GM21737 (cell line): ENCODE data around the gene GPR183.

Source experiments
- ATAC-seq: cut with Tn5 transposase; IDR thresholded peaks from one replicate; pipeline ENCODE4 v1.9.1; 2021; ENCODE audit warnings: mild to moderate bottlenecking, moderate library complexity; ENCODE audit not compliant: unreplicated experiment

GPR183 gene

DNA sequence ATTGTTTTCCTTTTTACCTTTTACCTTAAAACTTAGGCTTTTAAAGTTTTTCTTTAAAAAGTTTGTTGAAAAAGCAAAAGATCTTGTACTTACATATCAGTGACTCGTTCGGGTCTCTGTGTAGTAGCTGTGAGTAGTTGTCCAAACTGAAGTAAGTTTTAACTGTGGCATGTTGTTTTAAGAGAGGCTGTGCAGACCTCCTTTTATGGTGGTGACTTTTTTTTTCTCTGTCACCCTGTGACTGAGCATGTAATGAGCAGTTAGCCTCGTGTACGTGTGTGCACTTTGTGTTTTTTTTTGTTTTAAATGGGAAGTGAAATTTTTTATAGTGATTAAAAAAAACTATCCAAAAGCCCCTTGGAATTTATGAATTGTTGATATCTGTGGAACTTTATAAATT lies at the start of gene GPR183:
Gene GPR183 (minus strand): TSS at position 153 of the 400 bp plus-strand sequence. CDS start 11,254 bp downstream, outside the sequence.
- ATAC-seq = peak; percentile 64

- peak; percentile 46 for ATAC-seq
These were observed 49.3 kb upstream of the GPR183 start for GRCh38 chr13:99356262-99357091.

GRCh38 chr13:99356012-99356261 lies 48.7 kb upstream of the GPR183 start:
- ATAC-seq = no peak

DNA sequence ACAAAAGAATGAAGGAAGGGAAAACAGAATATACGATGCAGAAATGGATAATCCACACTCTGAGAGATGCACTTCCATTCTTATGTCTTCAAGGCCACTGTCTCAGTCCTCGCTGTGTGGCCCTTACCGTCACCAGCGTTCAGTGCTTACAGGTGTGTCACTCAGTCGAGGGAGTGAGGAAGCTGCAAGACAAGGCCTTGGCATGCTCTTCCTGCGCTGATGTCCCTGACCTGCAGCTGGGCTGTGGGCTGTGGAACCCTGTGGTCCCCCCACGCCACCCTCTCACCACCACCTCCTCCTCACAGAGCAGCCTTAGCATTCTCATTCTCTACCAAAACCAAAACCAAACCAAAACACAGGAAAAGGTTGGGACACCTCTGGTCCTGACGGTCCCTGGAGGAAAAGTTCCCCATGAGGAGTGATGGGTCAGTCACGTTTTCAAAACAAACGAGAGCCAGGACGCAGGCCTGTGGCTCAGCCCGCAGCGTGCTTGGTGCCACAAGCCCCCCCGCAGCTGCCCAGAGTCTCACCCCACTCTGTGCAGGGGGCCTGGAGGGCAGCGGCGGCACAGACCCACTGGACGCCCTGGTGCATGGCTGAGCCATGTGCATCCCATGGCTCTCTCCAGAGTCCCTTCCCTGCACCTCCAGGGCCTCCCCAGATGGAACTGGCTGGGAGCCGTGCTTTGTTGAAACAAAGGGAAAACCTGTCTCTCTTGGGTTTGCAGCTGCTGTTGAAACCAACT lies 48.2 kb upstream of the GPR183 start:
- no peak for ATAC-seq

GRCh38 chr13:99354371-99354951 lies 47.3 kb upstream of the GPR183 start:
- ATAC-seq = no peak

- ATAC-seq = no peak
These were observed 46.6 kb upstream of the GPR183 start for GRCh38 chr13:99353836-99354235.

DNA sequence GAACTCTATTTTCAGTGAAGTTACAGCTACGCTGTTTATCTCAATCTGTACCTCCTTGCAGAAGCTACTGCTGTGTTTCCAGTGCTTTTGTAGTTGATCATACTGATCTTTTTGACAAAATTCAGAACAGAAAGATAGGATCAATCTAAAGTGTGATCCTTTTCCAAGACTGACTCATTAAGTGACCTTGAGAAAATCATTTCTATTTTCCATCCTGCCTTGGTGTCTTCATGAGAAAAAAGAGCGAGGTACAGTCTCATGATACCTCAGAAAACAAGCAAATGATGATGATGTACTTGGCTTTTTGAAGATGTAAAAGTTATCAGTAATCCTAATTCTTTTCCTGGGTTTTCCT lies 46.0 kb upstream of the GPR183 start:
- ATAC-seq = no peak

GRCh38 chr13:99352351-99353245 lies 45.4 kb upstream of the GPR183 start:
- no peak for ATAC-seq

DNA sequence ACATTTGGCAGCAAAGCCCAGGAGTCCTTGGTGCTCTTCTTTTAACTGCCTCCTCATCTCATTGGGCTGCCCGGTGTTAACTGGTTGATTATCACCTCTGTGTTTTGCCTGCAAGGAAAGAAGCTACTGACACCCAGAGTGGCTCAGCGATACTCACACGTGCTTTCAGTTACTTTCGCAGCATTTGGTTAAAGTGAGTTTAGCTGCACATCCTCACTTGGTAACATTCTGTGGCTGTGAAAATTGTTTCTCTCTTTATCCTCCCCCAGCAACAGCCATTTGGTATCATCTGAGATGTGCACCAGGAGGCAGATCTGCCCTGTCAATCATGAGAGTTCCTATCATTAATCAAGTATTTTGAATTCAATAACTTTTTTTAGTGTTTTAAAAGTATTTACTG lies 44.6 kb upstream of the GPR183 start:
- ATAC-seq = no peak

- ATAC-seq = no peak
These were observed 43.0 kb upstream of the GPR183 start for GRCh38 chr13:99350191-99350590.

DNA sequence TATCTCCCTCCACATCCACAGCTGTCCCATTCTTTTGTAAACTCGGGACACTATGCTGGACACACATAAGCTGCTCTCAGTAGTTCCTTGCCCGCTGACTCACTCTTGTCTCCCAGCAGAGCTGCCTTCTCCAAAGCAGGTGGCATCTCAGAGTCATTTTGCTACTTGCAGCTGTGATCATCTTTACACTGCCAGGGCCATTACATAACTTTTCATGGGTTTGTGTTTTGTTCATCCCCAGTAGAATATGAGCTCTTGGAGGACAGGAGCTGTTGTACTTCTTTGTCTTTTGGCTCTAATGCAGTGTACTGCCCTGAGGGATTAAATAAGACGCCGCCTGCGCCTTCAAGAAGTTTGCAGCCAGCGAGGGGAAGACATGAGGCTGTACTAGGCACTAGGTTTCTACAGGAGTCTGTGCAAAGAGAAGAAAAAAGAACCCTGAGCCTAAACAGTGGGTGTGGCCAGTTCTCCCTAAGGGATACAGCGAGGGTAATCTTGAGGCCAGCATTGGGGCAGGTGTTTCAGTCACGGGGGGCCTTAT lies 40.8 kb upstream of the GPR183 start:
- peak; percentile 49 for ATAC-seq

DNA sequence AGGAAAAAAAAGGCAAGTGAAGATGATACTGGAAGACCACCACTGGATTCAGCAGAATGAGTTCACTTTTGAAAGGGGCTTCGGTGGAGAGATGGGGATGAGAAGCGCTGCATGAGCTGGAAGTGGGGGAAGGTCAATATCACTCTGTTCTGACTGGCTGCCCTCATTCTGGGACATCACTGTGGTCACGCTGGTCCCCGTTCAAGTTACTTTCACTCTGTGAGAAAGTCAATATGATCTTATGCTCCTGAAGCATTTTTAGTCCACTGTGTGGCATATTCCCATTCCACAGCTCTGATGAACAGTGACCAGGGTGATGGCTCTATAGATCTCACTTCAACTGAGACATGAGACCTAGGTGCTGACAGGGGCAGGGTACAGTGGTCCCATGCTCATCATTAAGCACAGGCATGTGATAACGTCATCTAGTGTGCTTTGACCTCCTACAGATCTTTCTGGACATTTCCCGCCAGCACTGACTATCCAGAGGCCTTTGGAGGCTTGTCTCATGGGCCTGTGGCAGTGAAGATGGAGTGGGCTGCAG lies 40.2 kb upstream of the GPR183 start:
- no peak for ATAC-seq

- ATAC-seq = no peak
These were observed 39.3 kb upstream of the GPR183 start for GRCh38 chr13:99346335-99347042.

- ATAC-seq = no peak
These were observed 38.1 kb upstream of the GPR183 start for GRCh38 chr13:99345345-99345744.

DNA sequence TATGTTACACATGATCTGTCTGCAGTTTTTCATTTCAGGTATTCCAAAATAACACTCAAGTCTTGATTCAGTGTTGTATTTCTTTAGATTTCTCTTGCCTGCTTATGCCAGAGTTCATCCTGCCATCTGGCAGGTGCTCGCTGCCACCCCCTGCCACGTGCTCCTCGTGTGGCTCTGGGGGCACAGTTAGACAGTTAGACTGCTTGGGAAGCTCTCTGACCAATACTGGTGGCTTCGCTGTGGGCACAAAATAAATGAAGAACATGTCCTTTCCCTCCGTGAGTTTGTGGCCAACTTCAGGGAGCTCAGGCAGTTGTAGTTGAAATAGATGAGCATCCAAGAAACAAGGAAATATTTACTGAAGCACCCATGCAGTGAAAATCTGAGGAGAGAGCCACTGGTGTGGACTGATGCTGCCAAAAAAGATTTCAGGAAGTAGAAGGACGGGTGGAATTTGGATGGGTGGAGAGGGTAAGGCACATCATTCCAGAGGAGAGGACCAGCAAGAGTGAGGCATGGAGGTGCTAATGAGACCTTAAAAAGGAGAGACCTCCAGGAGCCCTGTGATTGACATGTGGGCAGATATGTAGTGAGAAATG lies 37.5 kb upstream of the GPR183 start:
- ATAC-seq = no peak

GRCh38 chr13:99342723-99343315 lies 35.6 kb upstream of the GPR183 start:
- no peak for ATAC-seq

DNA sequence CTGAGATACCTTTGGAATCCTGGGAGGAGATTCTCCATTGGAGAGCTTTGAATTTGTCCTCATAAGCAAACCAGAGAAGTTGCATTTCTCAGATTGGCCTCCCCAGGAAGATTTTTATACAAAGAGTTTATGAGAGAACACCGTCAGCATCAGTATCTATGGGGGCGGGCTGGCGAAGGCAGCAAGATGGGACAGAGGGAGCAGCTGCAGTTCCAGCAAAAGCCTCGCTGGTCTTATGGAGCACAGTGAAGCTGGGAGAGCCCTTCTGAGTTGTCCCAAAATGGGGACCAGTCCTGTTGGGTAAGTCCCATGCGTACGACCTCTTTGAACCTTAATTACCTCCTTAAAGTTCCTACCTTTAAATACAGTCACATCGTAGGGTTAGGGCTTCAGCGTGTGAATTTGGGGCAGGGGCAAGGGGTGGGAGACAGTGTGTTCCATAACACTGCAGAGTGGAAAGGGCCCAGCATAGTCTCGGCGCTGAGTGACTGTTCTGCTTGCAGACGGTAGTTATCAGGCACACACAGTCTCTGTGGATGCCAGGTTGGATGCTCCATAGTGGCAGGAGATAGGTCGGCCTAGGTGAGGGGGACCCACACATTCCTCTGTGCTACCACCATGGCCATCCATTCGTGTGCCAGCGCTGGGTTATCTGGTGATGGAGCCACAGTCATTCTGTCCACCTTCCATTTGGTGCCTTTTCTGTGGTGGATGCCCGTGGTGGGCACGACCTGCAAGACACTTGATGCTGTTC lies 34.9 kb upstream of the GPR183 start:
- ATAC-seq = no peak

DNA sequence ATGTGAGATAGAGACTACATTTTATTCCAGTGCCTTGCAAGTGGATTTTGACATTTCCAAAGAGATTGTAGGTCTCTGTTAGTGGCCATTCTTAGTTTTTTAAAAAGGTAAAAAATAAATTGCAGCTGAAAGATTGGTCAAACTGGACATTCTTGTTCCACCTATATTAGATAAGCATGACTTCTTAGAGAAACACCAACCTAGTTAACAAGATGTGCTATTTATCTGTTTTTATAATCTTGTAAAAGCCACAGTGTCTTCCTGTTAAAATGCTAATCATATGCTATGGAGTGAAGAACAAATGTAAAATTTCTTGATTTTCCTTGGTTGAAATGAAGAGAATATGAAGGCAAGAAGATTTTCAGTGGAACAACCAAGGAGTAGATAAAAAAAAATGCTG lies 33.4 kb upstream of the GPR183 start:
- no peak for ATAC-seq
